Measurements from ENCODE around the gene ZNF70.

The ZNF70 gene

GRCh38 chr22:23716811-23717801 is 33.8 kb downstream of the ZNF70 start:
- DNase-seq (ENCODE audit: low read depth) = peak; percentile 75

GRCh38 chr22:23715806-23716375 is 35.0 kb downstream of the ZNF70 start:
- no peak for DNase-seq (ENCODE audit: low read depth)

- DNase-seq (ENCODE audit: low read depth) = no peak
These were observed 36.0 kb downstream of the ZNF70 start for GRCh38 chr22:23714596-23715578.

GRCh38 chr22:23713696-23714595 is 37.0 kb downstream of the ZNF70 start:
- DNase-seq (ENCODE audit: low read depth) = no peak

- no peak for DNase-seq (ENCODE audit: low read depth)
These were observed 38.7 kb downstream of the ZNF70 start for GRCh38 chr22:23712256-23712655.

GRCh38 chr22:23709107-23709506 is 41.8 kb downstream of the ZNF70 start:
- DNase-seq (ENCODE audit: low read depth) = no peak

GRCh38 chr22:23708270-23708669 is 42.6 kb downstream of the ZNF70 start:
- DNase-seq (ENCODE audit: low read depth) = no peak

GRCh38 chr22:23705358-23705757 is 45.6 kb downstream of the ZNF70 start:
- no peak for DNase-seq (ENCODE audit: low read depth)

- DNase-seq (ENCODE audit: low read depth) = no peak
These were observed 46.1 kb downstream of the ZNF70 start for GRCh38 chr22:23704829-23705228.

- DNase-seq (ENCODE audit: low read depth) = no peak
These were observed 46.9 kb downstream of the ZNF70 start for GRCh38 chr22:23704062-23704461.

- no peak for DNase-seq (ENCODE audit: low read depth)
These were observed 50.2 kb downstream of the ZNF70 start for GRCh38 chr22:23700706-23701105.

- DNase-seq (ENCODE audit: low read depth) = no peak
These were observed 52.2 kb downstream of the ZNF70 start for GRCh38 chr22:23698673-23699235.

GRCh38 chr22:23698094-23698493 is 52.8 kb downstream of the ZNF70 start:
- no peak for DNase-seq (ENCODE audit: low read depth)

GRCh38 chr22:23697031-23697970 is 53.6 kb downstream of the ZNF70 start:
- DNase-seq (ENCODE audit: low read depth) = no peak

- peak; percentile 66 for DNase-seq (ENCODE audit: low read depth)
These were observed 54.5 kb downstream of the ZNF70 start for GRCh38 chr22:23696326-23696851.

- no peak for DNase-seq (ENCODE audit: low read depth)
These were observed 55.2 kb downstream of the ZNF70 start for GRCh38 chr22:23695571-23696325.

- DNase-seq (ENCODE audit: low read depth) = no peak
These were observed 55.8 kb downstream of the ZNF70 start for GRCh38 chr22:23695141-23695540.

- DNase-seq (ENCODE audit: low read depth) = no peak
These were observed 56.8 kb downstream of the ZNF70 start for GRCh38 chr22:23693979-23694680.

All from stimulated activated CD8-positive, alpha-beta memory T cell treated with anti-CD3 and anti-CD28 coated beads, Interleukin-12 subunit alpha, Interleukin-12 subunit beta, amount 100 ng/mL, for 1 hour (primary cell).